ENCODE data around the gene TICRR.

- no peak for TF ChIP-seq ZGPAT (CRISPR knock-in tag; IDR thresholded peaks at IDR 0.05)
- no peak for TF ChIP-seq ZBTB25 (CRISPR knock-in tag; IDR thresholded peaks at IDR 0.05)
- no peak for TF ChIP-seq TOE1 (CRISPR knock-in tag; IDR thresholded peaks at IDR 0.05)
- no peak for TF ChIP-seq EP300 (IDR thresholded peaks at IDR 0.05; ENCODE audit: low read depth in 2 of 2, low read length in 2 of 2)
- no peak for TF ChIP-seq EP300 (CRISPR knock-in tag; IDR thresholded peaks at IDR 0.05; ENCODE audit: borderline replicate concordance)
- TF ChIP-seq POLR2A (IDR thresholded peaks at IDR 0.05; ENCODE audit: insufficient read depth in 1 of 2, low read depth in 2 of 2, low read length in 2 of 2): no peak
- TF ChIP-seq RBM22 (optimal IDR thresholded peaks at IDR 0.05; ENCODE audit: low read length): no peak
- no peak for TF ChIP-seq GMEB1 (CRISPR knock-in tag; IDR thresholded peaks at IDR 0.05; ENCODE audit: borderline replicate concordance)
- no peak for TF ChIP-seq TGIF2 (CRISPR knock-in tag; IDR thresholded peaks at IDR 0.05)
- no peak for TF ChIP-seq CTCF (CRISPR knock-in tag; IDR thresholded peaks at IDR 0.05)
- TF ChIP-seq ZNF18 (CRISPR knock-in tag; IDR thresholded peaks at IDR 0.05; ENCODE audit: insufficient replicate concordance): no peak
- no peak for TF ChIP-seq ZIK1 (CRISPR knock-in tag; IDR thresholded peaks at IDR 0.05; ENCODE audit: borderline replicate concordance, low read depth)
- TF ChIP-seq ATM (IDR thresholded peaks at IDR 0.05; ENCODE audit: borderline replicate concordance): no peak
- no peak for TF ChIP-seq EZH2 (conservative IDR thresholded peaks at IDR 0.05; ENCODE audit: low read depth, low read length)
Observed at GRCh38 chr15:89630260-89630659, 55.0 kb downstream of the TICRR start.
